Ectodermal cell (in vitro differentiated cells): ENCODE data around the gene TGIF2. TPM values are rescaled to one million over a fixed set of nuclear protein-coding genes. Genes with fewer than 3 reads are reported as not detected.
A peak's percentile ranks its signal among the peaks of the same experiment; 100 is the strongest.

ENCODE experiments used
- H3K27ac ChIP-seq: 2 replicates; pipeline ENCODE4 v1.7.0; 2013; ENCODE audit warnings: mild to moderate bottlenecking, low read depth, low read length; ENCODE audit not compliant: insufficient read depth, poor library complexity, severe bottlenecking
- H3K27me3 ChIP-seq: 2 replicates; pipeline ENCODE4 v1.7.0; 2013; ENCODE audit warnings: mild to moderate bottlenecking, low read length; ENCODE audit not compliant: insufficient read depth, control insufficient read depth, poor library complexity, severe bottlenecking
- H3K36me3 ChIP-seq: one replicate; pipeline ENCODE4 v1.7.0; 2013; ENCODE audit warnings: low read length; ENCODE audit not compliant: control insufficient read depth, insufficient read depth
- H3K4me1 ChIP-seq: one replicate; pipeline ENCODE4 v1.7.0; 2013; ENCODE audit warnings: low read length; ENCODE audit not compliant: control insufficient read depth, insufficient read depth
- H3K4me3 ChIP-seq: 2 replicates; pipeline ENCODE4 v1.7.0; 2013; ENCODE audit warnings: low read depth, low read length, control low read depth; ENCODE audit not compliant: insufficient read depth
- H3K9me3 ChIP-seq: 2 replicates; pipeline ENCODE4 v1.7.0; 2013; ENCODE audit warnings: mild to moderate bottlenecking, low read length, moderate library complexity; ENCODE audit not compliant: control insufficient read depth
- WGBS, 2 experiments: methylation state at CpG; one replicate each; pipeline ENCODE4 v1.1.7; 2013; ENCODE audit warnings: missing lambda C conversion rate in 2 of 2; 5-methylcytosine and 5-hydroxymethylcytosine counted together
- polyA plus RNA-seq, 4 experiments: library from polyadenylated mRNA; stranded (reverse); fragments of 50-300 nt; gene quantifications; one replicate each; pipeline ENCODE4 v1.2.3, GENCODE V29; 2013

The TGIF2 gene
- 49.4 TPM for polyA plus RNA-seq (2013, experiment 1 of 4)
- 59.7 TPM for polyA plus RNA-seq (2013, experiment 2 of 4)
- polyA plus RNA-seq (2013, experiment 3 of 4): 34.4 TPM
- 36.2 TPM for polyA plus RNA-seq (2013, experiment 4 of 4)

DNA sequence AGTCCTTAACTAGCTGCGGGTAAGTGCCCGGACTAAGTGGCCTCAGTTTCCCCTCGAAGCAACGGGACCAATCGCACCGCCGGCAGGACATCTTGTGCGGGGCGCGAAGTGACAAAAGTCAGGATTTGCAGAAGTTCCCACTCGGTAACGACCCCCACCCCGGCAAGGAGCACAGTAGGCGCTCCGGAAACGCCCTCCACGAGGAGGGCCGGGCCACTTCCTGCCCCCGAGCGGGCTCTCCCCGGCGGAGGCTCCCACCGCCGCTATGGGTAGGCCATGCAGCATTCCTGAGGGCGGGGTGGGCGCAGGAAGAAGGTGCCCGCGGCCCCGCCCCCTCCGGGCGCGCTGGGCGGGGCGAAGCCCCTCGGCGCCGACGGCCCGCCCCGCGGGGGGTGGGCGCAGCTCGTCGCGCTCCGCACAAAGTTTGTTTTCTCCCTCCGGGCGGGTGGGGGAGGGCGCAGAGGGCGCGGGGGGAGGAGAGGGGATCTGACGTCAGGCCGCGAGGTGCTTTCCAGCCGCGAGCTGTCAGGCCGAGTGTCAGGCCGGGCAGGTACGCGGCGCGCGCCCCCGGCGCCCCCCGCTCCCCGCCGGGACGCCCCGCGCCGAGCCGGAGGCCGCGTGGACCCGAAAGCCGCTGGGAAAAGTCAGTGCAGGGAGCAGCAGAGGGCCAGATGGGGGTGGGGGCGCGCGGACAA, at the start of gene TGIF2:
Gene TGIF2 (plus strand): TSS at position 495 of the 695 bp plus-strand sequence. CDS start 5,178 bp downstream, outside the sequence.
- H3K36me3 ChIP-seq: no peaks in the 10 kb centered on the region
- peak within 1 kb of the TSS; percentile 87 for H3K27ac ChIP-seq
- H3K27me3 ChIP-seq: peaks cover 3% of the 10 kb centered on the region
- H3K4me1 ChIP-seq: peaks cover 14% of the 10 kb centered on the region
- H3K9me3 ChIP-seq: no peaks in the 10 kb centered on the region
- H3K4me3 ChIP-seq: peak within 1 kb of the TSS; percentile 94
- WGBS, 2 experiments: 1% methylated on average over 80 of the region's 80 CpGs

DNA sequence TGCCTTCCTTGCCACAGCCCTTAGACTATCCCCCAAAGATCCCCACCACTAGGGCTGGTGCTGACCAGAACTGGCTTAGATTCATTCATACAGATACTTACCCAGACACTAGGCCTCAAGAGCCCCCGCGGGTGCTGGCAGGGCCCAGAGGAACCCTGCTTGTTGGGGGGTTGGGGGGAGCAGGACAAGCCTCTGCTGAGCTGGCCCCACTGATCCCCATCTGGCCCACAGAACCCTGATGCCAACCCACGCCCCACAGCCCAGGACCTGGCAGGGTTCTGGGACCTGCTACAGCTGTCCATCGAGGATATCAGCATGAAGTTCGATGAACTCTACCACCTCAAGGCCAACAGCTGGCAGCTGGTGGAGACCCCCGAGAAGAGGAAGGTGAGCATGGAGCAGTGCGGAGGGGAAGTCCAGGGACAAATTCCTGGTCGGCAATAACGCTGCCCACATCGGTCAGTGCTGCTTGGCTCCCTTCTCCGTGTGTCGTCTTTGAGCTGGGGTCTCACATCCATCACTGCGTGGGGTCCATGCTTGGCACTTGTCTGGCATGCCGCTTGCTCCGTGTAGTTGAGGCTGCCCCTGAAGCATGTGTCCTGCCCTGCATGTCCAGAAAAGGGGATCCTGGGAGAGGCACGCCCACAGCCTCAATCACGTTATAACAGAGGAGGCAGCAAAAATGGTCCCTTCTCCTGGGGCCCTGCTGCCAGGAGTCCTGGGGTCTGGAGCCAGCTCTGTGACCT, 47.6 kb upstream of the TGIF2 start:
- Histone ChIP-seq H3K4me1 (no peaks in the 10 kb centered on the region), H3K27me3 (no peaks in the 10 kb centered on the region), H3K4me3 (no peak overlapping the region), H3K9me3 (no peaks in the 10 kb centered on the region), H3K27ac (no peak overlapping the region), H3K36me3 (peaks cover 37% of the 10 kb centered on the region)
- 95% methylated on average over 17 of the region's 17 CpGs for WGBS, 2 experiments

DNA sequence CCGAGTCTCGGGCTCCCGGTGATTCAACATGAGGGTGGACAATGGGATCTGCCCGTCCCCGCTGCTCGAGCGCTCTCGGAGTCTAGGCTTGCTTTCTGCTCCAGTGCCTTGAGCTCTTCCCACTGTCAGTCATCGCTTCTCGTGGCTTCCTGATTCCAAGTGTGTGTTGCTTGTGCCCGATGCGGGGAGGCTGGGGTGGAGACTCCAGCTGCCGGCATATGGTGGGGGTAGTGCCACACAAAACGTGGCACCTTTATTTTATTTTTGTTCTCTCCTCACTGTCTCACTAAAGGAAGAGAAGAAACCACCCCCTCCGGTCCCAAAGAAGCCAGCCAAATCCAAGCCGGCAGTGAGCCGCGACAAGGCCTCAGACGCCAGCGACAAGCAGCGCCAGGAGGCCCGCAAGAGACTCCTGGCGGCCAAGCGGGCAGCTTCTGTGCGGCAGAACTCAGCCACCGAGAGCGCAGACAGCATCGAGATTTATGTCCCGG, 46.8 kb upstream of the TGIF2 start:
- H3K27ac ChIP-seq: no peak overlapping the region
- H3K4me3 ChIP-seq: no peak overlapping the region
- WGBS, 2 experiments: 92 to 93% methylated on average over 29 of the region's 29 CpGs
- no peaks in the 10 kb centered on the region for H3K27me3 ChIP-seq
- H3K36me3 ChIP-seq: peaks cover 37% of the 10 kb centered on the region
- no peaks in the 10 kb centered on the region for H3K9me3 ChIP-seq
- no peaks in the 10 kb centered on the region for H3K4me1 ChIP-seq

DNA sequence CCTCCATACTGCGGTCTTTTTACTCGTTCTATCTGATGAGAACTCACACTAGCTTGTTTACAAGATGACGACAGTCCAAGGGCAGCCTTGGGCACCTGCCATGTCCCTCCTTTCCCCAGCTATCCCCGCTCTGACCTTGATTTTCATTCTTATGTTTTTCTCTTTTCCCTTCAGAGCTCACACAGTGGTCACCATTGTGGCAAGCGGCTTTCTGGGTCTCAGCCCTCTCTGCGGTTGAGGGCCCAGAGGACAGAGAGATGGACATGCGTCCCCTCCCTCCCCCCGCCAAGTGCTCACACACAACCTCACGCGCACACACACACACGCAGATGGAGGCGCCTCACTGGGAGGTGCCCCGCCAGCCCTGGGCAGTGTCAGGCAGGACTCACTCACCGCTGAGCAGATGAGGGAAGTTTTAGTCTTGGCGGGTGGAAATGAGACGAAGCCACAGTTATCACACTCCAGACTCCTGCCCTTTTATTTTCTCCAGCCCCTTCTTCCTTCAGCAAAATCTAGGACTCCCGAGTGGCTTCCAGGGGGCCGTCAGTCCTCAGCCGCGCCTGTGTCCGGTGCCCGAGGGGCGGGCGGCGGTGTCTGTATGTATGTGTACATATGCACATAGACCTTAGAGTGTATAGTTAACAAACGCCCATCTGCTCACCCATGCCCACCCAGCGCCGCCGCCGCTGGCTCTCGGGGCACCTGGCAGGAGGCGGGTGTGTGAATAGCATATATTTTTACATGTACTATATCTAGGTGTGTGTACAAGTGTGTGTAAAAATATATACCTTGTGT, 45.9 kb upstream of the TGIF2 start:
- Histone ChIP-seq H3K9me3 (no peaks in the 10 kb centered on the region), H3K27ac (no peak overlapping the region), H3K36me3 (peaks cover 37% of the 10 kb centered on the region), H3K27me3 (no peaks in the 10 kb centered on the region), H3K4me3 (no peak overlapping the region), H3K4me1 (no peaks in the 10 kb centered on the region)
- 94 to 95% methylated on average over 30 to 32 of the region's 32 CpGs for WGBS, 2 experiments

DNA sequence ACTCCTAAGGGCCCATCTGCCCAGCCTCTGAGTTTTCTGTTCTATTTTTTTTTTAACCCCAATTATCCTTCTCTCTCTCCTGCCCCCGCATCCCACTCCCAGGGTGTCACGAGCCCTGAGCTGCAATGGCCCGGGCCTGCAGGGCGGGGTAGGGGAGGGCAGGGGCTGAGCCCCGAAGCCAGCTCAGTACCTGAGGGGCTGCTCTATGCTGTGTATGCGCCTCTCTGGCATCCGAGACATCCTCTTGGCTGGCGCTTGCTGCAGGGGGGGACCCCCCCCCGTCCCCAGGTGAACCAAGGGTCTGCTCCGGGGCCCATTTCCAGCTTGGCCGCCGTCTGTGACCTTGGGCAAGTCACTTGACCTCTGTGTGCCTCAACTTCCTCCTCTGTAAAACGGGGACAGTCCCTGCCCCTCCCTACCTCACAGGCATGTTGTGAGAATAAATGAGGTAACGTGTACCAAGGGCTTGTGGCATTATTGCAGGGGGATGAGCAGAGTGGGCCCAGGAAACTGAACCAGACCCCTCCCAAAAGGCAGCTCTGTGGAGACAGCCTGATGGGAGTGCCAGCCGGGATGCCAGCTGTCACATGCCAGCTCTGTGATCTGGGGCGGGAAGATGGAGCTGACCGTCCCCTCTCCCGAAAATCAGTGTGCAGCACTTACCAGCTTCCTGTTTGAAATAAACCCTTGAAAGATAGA, 45.1 kb upstream of the TGIF2 start:
- Histone ChIP-seq H3K4me1 (no peaks in the 10 kb centered on the region), H3K36me3 (peaks cover 37% of the 10 kb centered on the region), H3K9me3 (no peaks in the 10 kb centered on the region), H3K4me3 (no peak overlapping the region), H3K27ac (no peak overlapping the region), H3K27me3 (no peaks in the 10 kb centered on the region)
- WGBS, 2 experiments: 96 to 97% methylated on average over 18 of the region's 18 CpGs

DNA sequence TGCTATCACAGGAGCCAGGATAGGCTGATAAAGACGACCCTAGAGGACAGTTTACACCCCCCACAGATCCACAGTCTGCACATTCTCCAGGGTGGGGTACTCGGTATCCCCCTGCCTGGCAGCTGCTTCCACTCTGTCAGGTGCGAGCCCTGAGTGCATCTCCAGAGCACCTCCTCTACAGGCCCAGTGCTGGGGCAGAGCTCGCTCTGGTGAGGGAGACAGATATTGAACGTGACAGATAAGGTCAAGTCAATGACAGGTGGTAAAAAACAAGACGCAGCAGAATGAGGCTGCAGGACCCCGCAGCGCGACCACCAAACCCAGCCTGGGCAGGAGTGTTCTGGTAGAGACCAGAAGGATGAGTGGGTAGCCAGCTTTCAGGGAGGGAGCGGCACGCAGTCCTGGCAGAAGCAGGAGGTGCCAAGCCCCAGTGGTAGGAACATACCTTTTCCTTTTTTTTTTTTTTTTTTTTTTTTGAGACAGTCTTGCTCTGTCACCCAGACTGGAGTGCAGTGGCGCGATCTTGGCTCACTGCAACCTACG, 44.5 kb upstream of the TGIF2 start:
- H3K27ac ChIP-seq: no peak overlapping the region

DNA sequence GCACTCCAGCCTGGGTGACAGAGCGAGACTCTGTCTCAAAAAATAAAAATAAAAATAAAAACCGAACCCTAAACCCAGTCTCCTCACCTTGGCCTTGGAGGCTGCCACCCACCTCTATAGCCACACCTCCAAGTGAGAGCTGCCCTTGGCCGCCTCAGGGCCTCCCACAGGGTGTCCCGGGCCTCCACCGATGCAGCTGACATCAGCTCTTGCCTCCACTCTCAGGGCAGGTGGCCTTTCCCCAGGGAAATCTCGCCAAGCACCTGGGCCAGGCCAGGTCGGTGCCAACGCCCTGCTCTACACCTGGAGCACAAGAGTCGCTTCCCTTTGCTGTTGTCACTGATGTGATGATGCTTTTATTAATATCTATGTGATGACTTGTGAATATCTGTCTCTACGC, 41.0 kb upstream of the TGIF2 start:
- Histone ChIP-seq H3K4me1 (no peaks in the 10 kb centered on the region), H3K36me3 (peaks cover 8% of the 10 kb centered on the region), H3K27me3 (no peaks in the 10 kb centered on the region), H3K27ac (no peak overlapping the region), H3K9me3 (no peaks in the 10 kb centered on the region), H3K4me3 (no peak overlapping the region)
- 90 to 93% methylated on average over 10 of the region's 10 CpGs for WGBS, 2 experiments

More for the DNA sequence above, 44.5 kb upstream of the TGIF2 start:
- peaks cover 34% of the 10 kb centered on the region for H3K36me3 ChIP-seq
- no peaks in the 10 kb centered on the region for H3K4me1 ChIP-seq
- no peak overlapping the region for H3K4me3 ChIP-seq
- no peaks in the 10 kb centered on the region for H3K27me3 ChIP-seq
- 93 to 94% methylated on average over 14 of the region's 14 CpGs for WGBS, 2 experiments
- H3K9me3 ChIP-seq: no peaks in the 10 kb centered on the region

DNA sequence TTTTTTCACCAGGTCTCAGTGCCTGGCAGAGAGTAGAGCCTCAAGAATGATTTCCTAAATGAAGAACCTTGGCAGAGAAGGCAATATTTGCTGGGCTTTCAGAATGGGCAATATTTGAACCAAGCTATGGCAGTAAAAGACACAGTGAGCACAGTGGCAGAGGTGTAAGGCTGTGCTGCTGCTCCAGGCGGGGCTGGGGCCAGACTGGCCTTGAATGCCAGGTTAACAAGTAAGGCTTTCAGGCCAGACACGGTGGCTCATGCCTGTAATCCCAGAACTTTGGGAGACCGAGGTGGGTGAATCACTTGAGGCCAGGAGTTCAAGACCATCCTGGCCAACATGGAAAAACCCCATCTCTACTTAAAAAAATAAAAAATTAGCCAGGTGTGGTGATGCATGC, 40.6 kb upstream of the TGIF2 start:
- Histone ChIP-seq H3K27ac (no peak overlapping the region), H3K9me3 (no peaks in the 10 kb centered on the region), H3K27me3 (no peaks in the 10 kb centered on the region), H3K36me3 (peaks cover 4% of the 10 kb centered on the region), H3K4me1 (no peaks in the 10 kb centered on the region), H3K4me3 (no peak overlapping the region)
- 86 to 91% methylated on average over 3 of the region's 3 CpGs for WGBS, 2 experiments

DNA sequence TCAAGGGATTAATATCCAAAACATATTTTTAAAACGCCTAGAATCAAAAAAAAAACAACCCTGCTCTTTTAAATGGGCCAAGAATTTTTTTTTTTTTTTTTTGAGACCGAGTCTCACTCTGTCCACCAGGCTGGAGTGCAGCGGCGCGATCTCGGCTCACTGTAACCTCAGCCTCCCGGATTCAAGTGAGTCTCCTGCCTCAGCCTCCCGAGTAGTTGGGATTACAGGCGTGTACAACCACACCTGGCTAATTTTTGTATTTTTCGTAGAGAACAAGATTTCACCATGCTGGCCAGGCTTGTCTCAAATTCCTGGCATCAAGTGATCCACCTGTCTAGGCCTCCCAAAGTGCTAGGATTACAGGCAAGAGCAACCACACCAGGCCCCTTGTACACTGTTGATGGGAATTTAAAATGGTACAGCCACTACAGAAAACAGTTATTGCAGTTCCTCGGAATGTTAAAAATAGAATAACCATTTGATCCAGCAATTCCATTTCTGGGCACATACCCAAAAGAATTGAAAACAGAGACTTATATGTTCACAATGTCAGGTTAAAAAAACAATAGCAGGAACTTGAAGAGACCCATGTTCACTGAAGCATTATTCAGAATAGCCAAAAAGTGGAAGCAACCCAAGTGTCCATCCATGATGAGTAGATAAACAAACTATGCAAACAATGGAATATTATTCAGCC, 35.2 kb upstream of the TGIF2 start:
- Histone ChIP-seq H3K9me3 (no peaks in the 10 kb centered on the region), H3K36me3 (no peaks in the 10 kb centered on the region), H3K27me3 (peaks cover 5% of the 10 kb centered on the region), H3K27ac (no peak overlapping the region), H3K4me1 (peaks cover 17% of the 10 kb centered on the region), H3K4me3 (no peak overlapping the region)
- 88 to 96% methylated on average over 11 of the region's 11 CpGs for WGBS, 2 experiments
